Aorta (tissue), 5 donors: ENCODE results near the gene PRKCA. TPM values are rescaled to one million over a fixed set of nuclear protein-coding genes. Genes with fewer than 3 reads are reported as not detected.

ENCODE experiments used
- ATAC-seq: fragments of 200-7000 bp; cut with Tn5 transposase; one replicate; pipeline ENCODE4 v1.9.1; 2022; ENCODE audit warnings: moderate library complexity; ENCODE audit not compliant: low FRiP score
- DNase-seq, 2 donors: peaks; one replicate each; pipeline ENCODE4 v3.0.0-alpha.2; 2020
- H3K27ac ChIP-seq, 2 donors: one replicate each; pipeline ENCODE4 v1.5.1; 2013; ENCODE audit warnings: low read length in 2 of 2, mild to moderate bottlenecking in 2 of 2, moderate library complexity in 2 of 2, control low read depth in 1 of 2, inconsistent platforms in 1 of 2, low read depth in 1 of 2
- H3K27me3 ChIP-seq, 2 donors: one replicate each; pipeline ENCODE4 v1.6.1; 2013; ENCODE audit warnings: control low read depth in 1 of 2, low read length in 1 of 2, mild to moderate bottlenecking in 1 of 2, moderate library complexity in 1 of 2; ENCODE audit not compliant: insufficient read depth in 2 of 2, control insufficient read depth in 1 of 2
- H3K36me3 ChIP-seq, 2 donors: one replicate each; pipeline ENCODE4 v1.6.1; 2013; ENCODE audit warnings: control low read depth in 1 of 2, low read length in 1 of 2, mild to moderate bottlenecking in 1 of 2; ENCODE audit not compliant: insufficient read depth in 2 of 2, control insufficient read depth in 1 of 2
- H3K4me1 ChIP-seq, 2 donors: one replicate each; pipeline ENCODE4 v1.6.1; 2013; ENCODE audit warnings: low read length in 2 of 2, control low read depth in 1 of 2, mild to moderate bottlenecking in 1 of 2, moderate library complexity in 1 of 2; ENCODE audit not compliant: insufficient read depth in 2 of 2, control insufficient read depth in 1 of 2
- H3K4me3 ChIP-seq, 2 donors: one replicate each; pipeline ENCODE4 v1.5.1; 2013; ENCODE audit warnings: low read length in 2 of 2, control low read depth in 1 of 2, mild to moderate bottlenecking in 1 of 2
- H3K9me3 ChIP-seq: one replicate; pipeline ENCODE4 v1.6.1; 2013; ENCODE audit warnings: mild to moderate bottlenecking, low read length; ENCODE audit not compliant: control insufficient read depth
- WGBS, 2 donors: extraction: QIAGEN DNeasy Blood & Tissue Kit; methylation state at CpG; one replicate each; pipeline ENCODE4 v1.1.7; 2013; 5-methylcytosine and 5-hydroxymethylcytosine counted together
- intact Hi-C, 2 donors: fragments of 100-400 bp; cut with DNase I; formaldehyde crosslinking; loops; one replicate each; pipeline versions ENCODE4 v1.14.2 to v1.15.0; 2022
- polyA plus RNA-seq, 2 donors: library from polyadenylated mRNA; stranded (reverse); fragments of 200-250 nt; gene quantifications; one replicate each; pipeline ENCODE4 v1.2.3, GENCODE V29; 2013
- total RNA-seq, 2 donors: library from RNA; stranded (reverse); fragmentation: NEBNext Ultra II Directional; extraction: Animal tissue kit (Norgen Biotek cat#: 25700); gene quantifications; one replicate each; pipeline ENCODE4 v1.2.1, GENCODE V29; 2021
- donor health status: healthy with polysubstance abuse.
- donor health status: Bipolar disorder and iron deficiency.
- donor health status: DM: no; HTN: no; CAD: no.
- donor health status: DM: no; HTN: no; CAD: no.
- donor health status: DM: yes; HTN: yes; CAD: no.

The PRKCA gene
- total and polyA plus RNA-seq, 4 donors = 2.7 to 15.4 (median 9.1) TPM

DNA sequence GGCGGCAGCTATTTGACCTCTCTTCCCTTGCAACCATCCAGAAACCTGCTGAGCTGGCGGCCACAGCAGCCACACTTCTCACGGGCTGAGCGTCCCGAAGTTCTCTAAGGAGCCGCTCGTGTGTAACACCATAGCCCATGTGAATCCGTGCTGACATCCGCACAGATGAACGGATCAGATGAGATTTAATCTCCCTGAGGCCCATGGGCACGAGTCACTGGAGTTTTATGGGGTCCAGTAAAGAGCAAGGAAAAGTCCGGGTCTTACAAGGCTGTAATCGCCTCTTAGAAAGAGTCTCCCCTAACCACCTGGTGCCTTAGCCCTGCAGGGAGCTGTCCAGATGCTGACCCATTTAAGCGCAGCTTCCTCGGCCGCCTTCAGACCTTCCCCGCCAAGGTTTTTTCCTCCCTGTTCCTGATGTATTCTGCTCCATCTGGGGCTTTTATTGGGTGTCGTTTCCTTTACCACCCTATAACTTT, 527.0 kb downstream of the PRKCA start:
- ATAC-seq = no peak
- DNase-seq = no peak
- no peak overlapping the region for H3K27ac ChIP-seq

GRCh38 chr17:66829883-66830282, 527.5 kb downstream of the PRKCA start:
- DNase-seq (no peak), ATAC-seq (no peak)
- WGBS, 2 donors = 7 to 11% methylated on average over 10 of the region's 10 CpGs
- Histone ChIP-seq H3K27me3 (no peaks in the 10 kb centered on the region), H3K36me3 (no peaks in the 10 kb centered on the region), H3K9me3 (no peaks in the 10 kb centered on the region), H3K27ac (no peak overlapping the region), H3K4me1 (no peaks in the 10 kb centered on the region), H3K4me3 (no peak overlapping the region)
- intact Hi-C loops = no loop called here

More for the DNA sequence above, 527.0 kb downstream of the PRKCA start:
- H3K9me3 ChIP-seq = no peaks in the 10 kb centered on the region
- H3K36me3 ChIP-seq = no peaks in the 10 kb centered on the region
- H3K4me1 ChIP-seq = no peaks in the 10 kb centered on the region
- no peak overlapping the region for H3K4me3 ChIP-seq
- intact Hi-C loops = no loop called here
- no peaks in the 10 kb centered on the region for H3K27me3 ChIP-seq
- WGBS, 2 donors = 2 to 4% methylated on average over 18 of the region's 18 CpGs

GRCh38 chr17:66830451-66830850, 528.0 kb downstream of the PRKCA start:
- Histone ChIP-seq H3K9me3 (no peaks in the 10 kb centered on the region), H3K4me1 (no peaks in the 10 kb centered on the region), H3K36me3 (no peaks in the 10 kb centered on the region), H3K27me3 (no peaks in the 10 kb centered on the region), H3K4me3 (no peak overlapping the region), H3K27ac (no peak overlapping the region)
- 15 to 22% methylated on average over 4 of the region's 4 CpGs for WGBS, 2 donors
- ATAC-seq = no peak
- no peak for DNase-seq
- intact Hi-C loops = no loop called here

DNA sequence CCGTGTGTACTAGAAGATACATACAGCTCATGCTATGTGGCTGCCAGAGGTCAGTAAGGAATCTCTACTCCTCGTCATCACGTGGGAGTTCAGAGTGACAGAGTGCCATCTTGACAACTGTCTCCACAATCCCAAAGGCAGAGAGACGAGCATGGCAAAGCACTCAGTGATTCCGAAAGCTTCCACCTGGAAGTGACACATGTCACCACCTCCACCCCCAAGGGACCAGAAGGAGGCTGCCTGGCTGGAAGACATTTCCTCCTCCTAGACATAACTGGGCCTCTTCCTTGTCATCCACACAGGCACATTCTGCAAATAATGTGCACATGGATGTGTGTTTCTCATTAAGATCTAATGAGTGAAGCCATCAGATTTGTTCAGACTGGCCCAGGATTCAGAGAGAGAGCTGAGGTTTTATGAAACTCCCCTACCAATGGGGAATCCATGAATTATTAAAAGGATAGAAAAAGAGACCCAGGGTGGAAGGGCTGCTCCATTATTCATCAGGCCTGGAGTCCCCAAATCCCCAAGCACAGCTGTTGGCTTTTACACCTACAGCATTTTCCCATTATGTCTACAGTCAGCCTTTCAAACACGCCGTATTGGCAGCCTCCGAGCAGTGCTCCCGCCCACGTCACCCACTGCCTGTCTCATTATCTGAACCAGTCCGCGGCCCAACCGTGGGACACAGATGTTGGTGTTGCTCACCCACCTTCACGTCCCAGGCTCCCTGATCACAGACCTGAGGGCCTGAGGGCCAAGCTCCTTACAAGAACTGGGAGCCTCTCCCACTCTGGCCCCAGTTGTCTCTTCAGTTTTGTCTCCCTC, 529.2 kb downstream of the PRKCA start:
- 76 to 79% methylated on average over 14 of the region's 14 CpGs for WGBS, 2 donors
- Histone ChIP-seq H3K9me3 (no peaks in the 10 kb centered on the region), H3K4me1 (no peaks in the 10 kb centered on the region), H3K27me3 (no peaks in the 10 kb centered on the region), H3K36me3 (no peaks in the 10 kb centered on the region), H3K4me3 (no peak overlapping the region), H3K27ac (no peak overlapping the region)
- no peak for DNase-seq
- intact Hi-C loops = no loop called here
- ATAC-seq = no peak

GRCh38 chr17:66833201-66833600, 530.8 kb downstream of the PRKCA start:
- H3K4me3 ChIP-seq = no peak overlapping the region
- no peaks in the 10 kb centered on the region for H3K9me3 ChIP-seq
- H3K27me3 ChIP-seq = no peaks in the 10 kb centered on the region
- DNase-seq = no peak
- intact Hi-C loops = no loop called here
- H3K4me1 ChIP-seq = no peaks in the 10 kb centered on the region
- no peaks in the 10 kb centered on the region for H3K36me3 ChIP-seq
- H3K27ac ChIP-seq = no peak overlapping the region
- ATAC-seq = no peak
- 84 to 88% methylated on average over 4 of the region's 4 CpGs for WGBS, 2 donors

- no peaks in the 10 kb centered on the region for H3K4me1 ChIP-seq
- no peak for ATAC-seq
- H3K27ac ChIP-seq = no peak overlapping the region
- 36 to 39% methylated on average over 7 of the region's 7 CpGs for WGBS, 2 donors
- intact Hi-C loops = no loop called here
- no peaks in the 10 kb centered on the region for H3K36me3 ChIP-seq
- no peak for DNase-seq
- H3K27me3 ChIP-seq = no peaks in the 10 kb centered on the region
- H3K4me3 ChIP-seq = no peak overlapping the region
- H3K9me3 ChIP-seq = no peaks in the 10 kb centered on the region
Observed at GRCh38 chr17:66834426-66834918, 532.1 kb downstream of the PRKCA start.

DNA sequence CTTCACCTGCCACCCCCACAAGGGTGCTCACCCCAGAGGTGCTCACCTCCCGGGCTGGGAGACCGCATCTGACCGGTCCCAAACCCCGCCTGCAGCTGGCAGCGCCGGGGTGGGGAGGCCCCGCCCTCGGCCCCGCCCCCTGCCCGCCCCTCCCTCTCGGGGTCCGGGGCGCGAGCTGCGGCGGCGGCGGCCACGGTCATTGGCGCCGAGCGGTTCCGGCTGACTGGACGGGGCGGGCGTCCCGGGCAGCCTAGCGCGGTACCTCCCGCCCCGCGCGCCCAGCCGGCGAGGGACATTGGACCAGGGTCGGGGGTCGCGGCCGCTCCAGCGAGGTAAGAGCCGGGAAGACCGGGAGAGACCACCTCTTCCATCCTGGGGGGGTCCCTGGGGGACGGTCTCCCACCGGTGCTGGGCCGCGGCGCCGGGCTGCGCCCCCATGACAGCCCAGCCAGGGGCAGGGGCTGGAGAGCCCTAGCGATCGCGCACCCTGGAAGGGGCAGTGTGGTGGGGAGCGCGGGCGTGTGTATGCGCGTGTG, 532.6 kb downstream of the PRKCA start, which contains the start of gene CACNG5:
CACNG5 (plus strand) TSS at position 199 of the 536 bp plus-strand sequence. CDS start 42,216 bp downstream, outside the sequence.
- H3K9me3 ChIP-seq = no peaks in the 10 kb centered on the region
- no peak within 1 kb of the TSS for H3K27ac ChIP-seq
- DNase-seq (no peak), ATAC-seq (no peak)
- intact Hi-C loops = no loop called here
- no peaks in the 10 kb centered on the region for H3K27me3 ChIP-seq
- no peaks in the 10 kb centered on the region for H3K36me3 ChIP-seq
- H3K4me1 ChIP-seq = no peaks in the 10 kb centered on the region
- no peak within 1 kb of the TSS for H3K4me3 ChIP-seq
- WGBS, 2 donors = 5 to 6% methylated on average over 36 to 57 of the region's 57 CpGs

DNA sequence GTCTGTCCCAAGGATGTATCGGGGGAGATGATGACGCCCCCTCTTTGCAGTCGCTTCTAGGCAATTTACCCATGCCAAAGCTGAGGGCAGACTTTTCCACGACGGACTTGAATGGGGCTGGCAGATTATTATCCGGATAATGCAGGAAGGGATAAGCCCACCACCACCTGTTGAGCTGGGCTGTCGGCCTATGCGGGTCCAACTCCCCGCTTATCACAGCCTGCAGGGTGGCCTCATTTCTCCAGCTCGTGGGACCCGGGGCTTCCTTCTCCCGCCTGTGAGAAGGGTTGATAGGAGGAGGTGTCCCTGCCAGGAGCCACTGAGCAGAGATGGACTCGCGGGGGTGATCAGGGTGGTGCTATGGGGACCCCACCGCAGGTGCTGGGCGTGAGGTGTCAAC, 533.1 kb downstream of the PRKCA start:
- no peak overlapping the region for H3K27ac ChIP-seq
- H3K27me3 ChIP-seq = no peaks in the 10 kb centered on the region
- WGBS, 2 donors = 48 to 49% methylated on average over 16 of the region's 16 CpGs
- H3K36me3 ChIP-seq = no peaks in the 10 kb centered on the region
- ATAC-seq (no peak), DNase-seq (no peak)
- H3K9me3 ChIP-seq = no peaks in the 10 kb centered on the region
- no peak overlapping the region for H3K4me3 ChIP-seq
- H3K4me1 ChIP-seq = no peaks in the 10 kb centered on the region
- intact Hi-C loops = no loop called here
